ENCODE data around the gene LSM4. TPM values are rescaled to one million over a fixed set of nuclear protein-coding genes. Genes with fewer than 3 reads are reported as not detected.

The LSM4 gene
- total and polyA plus RNA-seq, 10 of the 15 experiments (the other 5 are each of a cell fraction or from before 2014, with no cell fraction given) = 12.6 to 652 (median 217) TPM

GRCh38 chr19:18319591-18320135 is 3.2 kb downstream of the LSM4 start:
- POLR2A ChIA-PET = interaction anchor here (0.6 to 4.0 kb wide), 4 partner anchors 16 to 125 kb away, joined by 3 to 179 read pairs (median 26); partner anchors contain the start of gene JUND
- intact Hi-C loops (cut with micrococcal nuclease; ENCODE audit: unreplicated experiment) = no loop called here
- ATAC-seq (no peak), FAIRE-seq (no peak), DNase-seq (ENCODE audit: low read depth, low spot score) (no peak)
- TF ChIP-seq NBN (IDR thresholded peaks at IDR 0.05) = no peak
- TF ChIP-seq CBFB (IDR thresholded peaks at IDR 0.05; ENCODE audit: low read depth) = no peak
- TF ChIP-seq IRF5 (IDR thresholded peaks at IDR 0.05; ENCODE audit: borderline replicate concordance) = no peak
- RAD21 ChIA-PET (ENCODE audit: unreplicated experiment) = interaction anchor here (1.0 to 6.0 kb wide), 2 partner anchors 9 to 40 kb away, joined by 3 to 167 read pairs; partner anchors contain the start of gene JUND
- Histone ChIP-seq H3K27ac (ENCODE audit: control insufficient read depth, insufficient read depth) (no peak overlapping the region), H3K9me3 (replicated peaks; ENCODE audit: control insufficient read depth, insufficient read depth, low read length) (no peaks in the 10 kb centered on the region; the same call in 2 of the 3 replicates), H3K4me1 (ENCODE audit: control insufficient read depth, insufficient read depth, low read length) (peaks cover 44% of the 10 kb centered on the region), H3K9ac (ENCODE audit: control insufficient read depth, insufficient read depth, low read length) (no peak overlapping the region), H4K20me1 (ENCODE audit: control insufficient read depth, insufficient read depth) (no peaks in the 10 kb centered on the region), H3K4me2 (ENCODE audit: control insufficient read depth, insufficient read depth) (no peak overlapping the region), H3K79me2 (ENCODE audit: control insufficient read depth, insufficient read depth, low read length) (peaks cover 45% of the 10 kb centered on the region), H3K4me3 (no peak overlapping the region), H3K36me3 (ENCODE audit: control insufficient read depth in 2 of 2, insufficient read depth in 2 of 2, low read length in 1 of 2) (peaks cover 2 to 3% of the 10 kb centered on the region in 2 experiments; a peak in 3 of 4 replicates), H2AFZ (ENCODE audit: control insufficient read depth, low read depth, low read length) (no peak overlapping the region), H3K27me3 (replicated peaks in 1 of 2; ENCODE audit: control insufficient read depth in 2 of 2, insufficient read depth in 2 of 2, low read length in 1 of 2) (no peaks in the 10 kb centered on the region)
- CTCF ChIA-PET = interaction anchor here (0.6 to 7.4 kb wide), 7 partner anchors 9 to 668 kb away, joined by 3 to 178 read pairs (median 5); partner anchors contain the start of gene JUND
- in situ Hi-C loops (cut with MboI) = loop anchor here (5.0 kb wide), 1 partner anchor 42 kb away; no protein-coding TSS in a partner anchor
- SMC1A ChIA-PET (ENCODE audit: uncharacterized antibody, unreplicated experiment) = interaction anchor here (3.8 kb wide), 1 partner anchor 40 kb away, joined by 84 read pairs; the partner anchor contains the start of gene JUND
- 92% methylated on average over 7 of the region's 7 CpGs for WGBS (ENCODE audit: insufficient coverage, insufficient replicate concordance, low lambda C conversion rate, missing lambda C conversion rate)
- no TSS peak for BruUV-seq (replicated peaks)
